ENCODE results near the gene SPAG16.

DNA sequence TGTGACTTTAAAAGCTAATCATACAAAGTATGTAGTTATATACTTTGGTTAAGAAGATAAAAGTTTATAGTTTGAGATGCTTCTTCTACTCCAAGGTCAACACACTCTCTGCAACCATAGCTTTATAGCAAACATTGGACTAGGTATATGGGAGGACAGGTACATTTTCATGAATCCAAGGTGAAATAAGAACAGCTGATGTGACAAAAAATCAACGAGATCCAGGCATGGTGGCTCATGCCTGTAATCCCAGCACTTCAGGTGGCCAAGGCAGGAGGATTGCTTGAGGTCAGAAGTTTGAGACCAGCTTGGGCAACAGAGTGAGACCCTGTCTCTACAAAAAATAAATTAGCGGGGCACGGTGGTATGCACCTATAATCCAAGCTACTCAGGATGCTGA is 963.3 kb downstream of the SPAG16 start:
- TF ChIP-seq, protein P1, sequence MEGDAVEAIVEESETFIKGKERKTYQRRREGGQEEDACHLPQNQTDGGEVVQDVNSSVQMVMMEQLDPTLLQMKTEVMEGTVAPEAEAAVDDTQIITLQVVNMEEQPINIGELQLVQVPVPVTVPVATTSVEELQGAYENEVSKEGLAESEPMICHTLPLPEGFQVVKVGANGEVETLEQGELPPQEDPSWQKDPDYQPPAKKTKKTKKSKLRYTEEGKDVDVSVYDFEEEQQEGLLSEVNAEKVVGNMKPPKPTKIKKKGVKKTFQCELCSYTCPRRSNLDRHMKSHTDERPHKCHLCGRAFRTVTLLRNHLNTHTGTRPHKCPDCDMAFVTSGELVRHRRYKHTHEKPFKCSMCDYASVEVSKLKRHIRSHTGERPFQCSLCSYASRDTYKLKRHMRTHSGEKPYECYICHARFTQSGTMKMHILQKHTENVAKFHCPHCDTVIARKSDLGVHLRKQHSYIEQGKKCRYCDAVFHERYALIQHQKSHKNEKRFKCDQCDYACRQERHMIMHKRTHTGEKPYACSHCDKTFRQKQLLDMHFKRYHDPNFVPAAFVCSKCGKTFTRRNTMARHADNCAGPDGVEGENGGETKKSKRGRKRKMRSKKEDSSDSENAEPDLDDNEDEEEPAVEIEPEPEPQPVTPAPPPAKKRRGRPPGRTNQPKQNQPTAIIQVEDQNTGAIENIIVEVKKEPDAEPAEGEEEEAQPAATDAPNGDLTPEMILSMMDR (conservative IDR thresholded peaks at IDR 0.05; ENCODE audit: low read length): no peak
- TF ChIP-seq EZH2phosphoT487 (IDR thresholded peaks at IDR 0.05; ENCODE audit: borderline replicate concordance): no peak
